ENCODE data around the gene CPEB1.

The CPEB1 gene

GRCh38 chr15:82580713-82581112, 66.5 kb downstream of the CPEB1 start:
- DNase-seq: no peak

DNA sequence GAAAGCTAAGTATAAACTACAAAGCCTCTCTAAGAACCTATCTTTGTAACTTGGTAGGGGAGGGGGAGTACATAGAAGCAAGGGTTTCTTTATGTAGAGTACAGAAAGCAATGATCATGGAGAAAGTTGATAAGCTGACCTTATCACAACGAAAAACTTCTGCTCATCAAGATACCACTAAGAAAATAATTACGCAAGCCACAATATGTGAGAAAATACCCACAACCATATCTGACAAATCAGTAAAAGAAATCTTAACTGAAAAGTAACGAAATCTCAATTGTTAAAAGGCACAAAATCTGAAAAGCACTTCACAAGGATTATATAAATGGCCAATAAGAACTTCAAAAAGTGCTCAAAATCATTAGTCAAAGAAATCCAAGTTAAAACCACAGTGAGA, 71.8 kb downstream of the CPEB1 start:
- DNase-seq: no peak

DNA sequence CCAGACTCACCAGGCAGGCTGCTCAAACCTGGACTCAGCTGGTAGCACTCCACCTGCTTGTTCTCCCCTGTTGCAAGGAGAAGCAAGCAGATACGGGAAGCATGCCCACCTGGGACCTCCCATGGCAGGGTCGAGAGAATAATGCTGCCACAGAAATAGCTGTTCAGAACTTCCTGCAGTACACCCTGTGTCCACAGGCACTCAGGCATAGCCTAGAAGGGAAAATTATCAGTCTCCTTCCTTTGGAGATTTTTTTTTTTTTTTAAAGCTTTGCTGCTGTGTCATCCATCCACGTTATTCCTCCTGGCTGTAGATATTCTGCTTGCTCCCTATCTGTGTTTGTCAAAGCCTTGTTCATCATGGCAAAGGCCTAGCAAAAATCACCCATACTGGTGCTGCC, 74.2 kb downstream of the CPEB1 start:
- DNase-seq: no peak

DNA sequence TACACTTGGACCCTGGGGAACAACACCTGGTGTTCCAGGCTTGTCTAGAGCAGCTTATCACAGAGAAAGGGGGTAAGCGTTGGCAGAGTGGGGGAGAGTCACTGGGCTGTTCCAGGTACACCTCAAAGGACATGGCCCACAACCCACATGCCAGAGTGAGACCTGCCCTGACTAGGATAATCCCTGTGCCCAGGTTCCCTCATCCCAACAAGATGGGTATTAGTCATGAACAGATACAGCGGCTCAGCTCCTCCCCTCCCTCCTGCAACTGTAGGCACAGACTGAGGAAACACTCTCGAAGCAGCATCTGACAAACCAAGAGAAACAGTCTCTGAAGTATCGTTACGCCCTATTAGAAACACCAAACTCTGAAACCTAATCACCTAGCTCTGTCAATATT, 74.9 kb downstream of the CPEB1 start:
- no peak for DNase-seq

- no peak for DNase-seq
Measured at GRCh38 chr15:82571722-82572222, 75.4 kb downstream of the CPEB1 start.

GRCh38 chr15:82570721-82571508, 76.2 kb downstream of the CPEB1 start:
- no peak for DNase-seq

- no peak for DNase-seq
Measured at GRCh38 chr15:82569834-82570233, 77.3 kb downstream of the CPEB1 start.

DNA sequence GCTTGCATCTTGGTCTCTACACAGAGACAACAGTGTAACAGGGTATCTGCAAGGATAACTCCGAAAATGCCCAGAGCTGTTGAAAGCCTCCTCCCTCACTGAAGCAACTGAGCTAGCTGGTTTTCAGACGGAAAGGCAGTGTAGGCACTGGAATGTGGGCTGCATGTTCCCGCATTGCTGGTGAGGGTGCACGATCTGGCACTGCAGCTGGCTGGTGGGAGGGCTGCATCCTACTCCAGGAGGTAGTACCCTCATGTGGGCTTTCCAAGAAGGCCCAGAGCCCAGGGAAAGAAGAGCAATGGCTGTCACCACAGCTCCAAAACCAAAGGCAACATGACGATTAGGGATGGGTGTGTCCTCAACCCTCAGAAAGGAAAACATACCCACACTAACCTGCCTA, 78.2 kb downstream of the CPEB1 start:
- no peak for DNase-seq

DNA sequence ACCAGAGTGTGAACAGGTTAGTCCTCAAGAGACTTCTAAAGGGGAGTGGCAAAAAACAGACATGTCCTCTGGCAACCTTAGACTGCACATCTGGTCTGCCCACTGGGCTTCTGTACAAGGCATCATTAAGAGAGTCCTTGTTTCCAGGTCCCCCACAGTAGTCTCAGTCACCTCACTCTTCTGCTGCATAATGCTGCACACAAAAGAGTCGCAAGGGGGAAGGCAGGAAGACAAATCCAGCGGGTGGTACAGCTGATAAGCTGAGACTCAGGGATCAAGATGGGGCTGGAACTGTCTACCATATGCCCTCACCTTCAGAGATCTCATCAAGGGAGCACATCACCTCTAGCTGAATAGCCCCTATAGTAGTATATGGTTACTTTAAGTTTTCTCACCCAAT, 79.5 kb downstream of the CPEB1 start:
- no peak for DNase-seq

- DNase-seq: no peak
Measured at GRCh38 chr15:82566690-82567089, 80.5 kb downstream of the CPEB1 start.

- DNase-seq: no peak
Measured at GRCh38 chr15:82558502-82558901, 88.7 kb downstream of the CPEB1 start.

GRCh38 chr15:82556315-82557035, 90.7 kb downstream of the CPEB1 start:
- DNase-seq: no peak

- DNase-seq: no peak
Measured at GRCh38 chr15:82554849-82555248, 92.3 kb downstream of the CPEB1 start.

GRCh38 chr15:82554351-82554750, 92.8 kb downstream of the CPEB1 start:
- no peak for DNase-seq

DNA sequence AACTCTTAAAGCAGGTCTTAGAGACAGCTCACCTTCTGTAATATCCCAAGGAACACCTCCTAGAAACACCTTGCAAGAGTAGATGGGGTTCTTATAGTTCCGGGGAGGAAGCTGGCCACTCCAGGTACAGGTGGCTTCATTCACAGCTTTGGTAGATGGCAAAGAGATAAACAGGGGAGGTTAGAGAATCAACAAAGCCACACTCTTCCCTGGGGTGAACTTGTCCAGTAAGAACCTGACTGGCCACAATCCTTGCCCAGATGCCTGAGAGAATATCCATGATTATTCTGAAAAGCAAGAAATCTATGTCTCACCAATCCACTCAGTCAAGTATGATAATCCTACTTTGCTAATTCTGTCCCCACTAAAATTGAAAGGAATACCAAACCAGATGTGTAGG, 93.3 kb downstream of the CPEB1 start:
- no peak for DNase-seq

- no peak for DNase-seq
Measured at GRCh38 chr15:82552861-82553260, 94.3 kb downstream of the CPEB1 start.

- no peak for DNase-seq
Measured at GRCh38 chr15:82551646-82552247, 95.4 kb downstream of the CPEB1 start.

GRCh38 chr15:82549199-82549665, 97.9 kb downstream of the CPEB1 start:
- DNase-seq: no peak

DNA sequence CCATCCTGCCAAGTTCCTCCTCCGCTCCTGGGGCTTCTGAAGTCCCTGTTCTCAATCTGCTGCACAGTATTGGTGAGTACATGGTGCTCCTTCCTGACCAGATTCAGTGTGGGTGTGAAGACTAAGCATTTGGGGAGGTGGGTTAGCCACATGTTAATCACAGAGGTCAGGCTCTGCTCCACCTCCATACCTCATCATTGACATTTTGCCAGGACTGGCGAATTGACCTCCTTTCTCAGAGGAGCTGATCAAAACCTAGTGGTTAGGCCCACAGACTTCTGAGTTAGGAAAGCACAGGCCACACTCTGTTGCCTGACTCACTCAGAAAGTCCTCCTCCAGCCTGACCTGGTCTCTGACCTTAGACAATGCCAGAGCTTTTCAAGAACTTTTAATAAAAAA, 98.5 kb downstream of the CPEB1 start:
- no peak for DNase-seq

DNA sequence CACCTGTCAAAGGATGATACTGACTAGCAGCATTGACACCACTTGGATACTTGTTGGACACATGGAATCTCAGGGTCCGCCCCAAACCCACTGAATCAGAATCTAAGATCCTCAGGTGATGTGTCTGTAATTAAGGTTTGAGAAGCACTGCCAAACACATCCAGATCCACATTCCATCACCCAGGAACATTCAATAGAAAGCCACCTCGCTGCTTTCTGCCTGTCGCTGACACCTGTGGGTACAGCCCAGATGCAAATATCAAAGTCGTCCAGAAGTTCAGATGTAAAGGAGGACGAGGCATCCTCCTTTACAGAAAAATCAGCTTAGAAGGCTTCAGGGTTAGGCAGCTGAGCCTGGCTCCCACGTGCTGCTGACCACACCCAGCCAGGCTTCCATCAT, 101.7 kb downstream of the CPEB1 start:
- no peak for DNase-seq

GRCh38 chr15:82545002-82545401, 102.2 kb downstream of the CPEB1 start:
- DNase-seq: no peak

DNA sequence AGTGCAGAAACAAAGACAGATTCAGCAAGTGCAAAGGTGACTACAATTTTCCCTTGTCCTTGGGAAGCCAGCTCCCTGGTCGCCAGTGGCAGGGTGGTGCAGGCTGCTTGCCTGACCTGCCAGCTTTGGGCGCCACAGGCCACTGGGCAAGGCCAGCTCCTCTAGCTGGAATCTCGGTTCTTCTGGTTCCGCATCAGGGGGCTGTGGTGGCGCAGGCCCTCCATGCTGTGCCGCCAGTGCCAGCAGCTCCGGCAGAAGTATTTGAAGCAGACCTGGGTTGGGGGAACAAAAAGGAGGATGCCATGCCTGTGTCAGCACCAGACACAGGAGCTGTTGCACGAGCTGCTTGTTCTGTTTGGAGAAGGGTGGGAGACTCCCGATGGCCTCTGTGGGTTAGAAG, 102.7 kb downstream of the CPEB1 start:
- DNase-seq: no peak

GRCh38 chr15:82543160-82543559, 104.0 kb downstream of the CPEB1 start:
- DNase-seq: no peak

DNA sequence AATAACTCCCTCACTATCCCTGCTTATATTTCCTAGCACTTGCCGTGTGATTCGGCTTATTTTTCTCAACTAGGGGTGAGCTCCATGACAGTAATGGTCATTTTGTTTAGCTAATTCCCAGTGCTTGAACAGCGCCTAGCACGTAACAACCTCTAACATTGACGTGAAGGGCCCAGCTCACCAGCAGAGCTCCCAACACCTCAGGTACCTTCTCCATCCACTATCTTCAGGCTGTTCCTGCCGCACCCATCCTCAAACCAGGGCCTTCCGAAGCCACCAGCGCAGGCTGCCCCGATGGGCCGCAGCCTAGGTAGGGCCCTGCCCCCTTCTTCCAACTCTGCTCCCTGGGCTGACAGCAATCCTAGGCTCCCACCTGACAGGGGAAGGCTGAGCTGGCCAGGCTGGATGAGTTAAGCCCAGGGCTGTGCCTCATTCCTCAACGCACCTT, 106.2 kb downstream of the CPEB1 start:
- no peak for DNase-seq
